Pancreas (tissue), 10 donors: Measurements from ENCODE around the gene GDPD2. TPM values are rescaled to one million over a fixed set of nuclear protein-coding genes. Genes with fewer than 3 reads are reported as not detected.

ENCODE experiments used
- ATAC-seq, 4 donors: fragments of 200-7000 bp; cut with Tn5 transposase; one replicate each; pipeline versions ENCODE4 v1.8.0 to v1.9.1; 2020; ENCODE audit warnings: mild to moderate bottlenecking in 4 of 4, moderate library complexity in 4 of 4
- DNase-seq, 6 donors: peaks; one replicate each; pipeline ENCODE4 v3.0.0-alpha.2; 2020
- FAIRE-seq: peaks from 2 replicates; lab custom pipeline; 2012; peaks lifted over from hg19 to GRCh38; lab: Jason Lieb, UNC
- H3K27ac ChIP-seq, 4 donors: fragments of 200-600 bp; sonication (generic); 1 replicate in 3 of 4; 2 replicates in 1 of 4; pipeline versions ENCODE4 v1.5.0 to v1.8.0; 2020
- H3K27me3 ChIP-seq, 4 donors: fragments of 200-600 bp; one replicate each; pipeline ENCODE4 v1.8.0; 2021
- H3K36me3 ChIP-seq, 3 donors: fragments of 200-600 bp; sonication (generic) in 1 of 3; one replicate each; pipeline versions ENCODE4 v1.5.0 to v1.8.0; 2020 to 2021
- H3K4me1 ChIP-seq, 3 donors: fragments of 200-600 bp; one replicate each; pipeline ENCODE4 v1.8.0; 2021
- H3K4me3 ChIP-seq, 4 donors: fragments of 200-600 bp; sonication (generic) in 2 of 4; one replicate each; pipeline versions ENCODE4 v1.5.0 to v1.8.0; 2020 to 2021
- H3K9me3 ChIP-seq, 4 donors: fragments of 200-600 bp; one replicate each; pipeline ENCODE4 v1.8.0; 2021
- CTCF ChIP-seq, 4 donors: fragments of 200-600 bp; sonication (generic) in 3 of 4; IDR thresholded peaks; one replicate each; pipeline versions ENCODE4 v1.5.0 to v1.8.0; 2021; ENCODE audit warnings: antibody characterized with exemption in 4 of 4
- WGBS, 2 donors: extraction: QIAGEN DNeasy Blood & Tissue Kit; methylation state at CpG; one replicate each; pipeline ENCODE4 v1.1.7; 2013; 5-methylcytosine and 5-hydroxymethylcytosine counted together
- intact Hi-C, 3 donors: fragments of 100-400 bp; cut with DNase I; formaldehyde crosslinking; loops; one replicate each; pipeline versions ENCODE4 v1.11.1 to v1.14.2; 2022
- polyA plus RNA-seq, 2 donors: library from polyadenylated mRNA; stranded (reverse); fragments of 200-250 nt; gene quantifications; one replicate each; pipeline ENCODE4 v1.2.3, GENCODE V29; 2013
- total RNA-seq, 6 donors: library from RNA; stranded (reverse); fragmentation: NEBNext Ultra II Directional in 4 of 6; extraction: Animal tissue kit (Norgen Biotek cat#: 25700) in 4 of 6; gene quantifications; one replicate each; pipeline versions ENCODE4 v1.2.1 to v1.2.4, GENCODE V29; 2021 to 2023
- donor health status: healthy with polysubstance abuse.
- donor health status: DM: no; HTN: no; CAD: no; lungs with moderate emphysema.
- donor health status: DM: no; HTN: no; CAD: no.
- donor health status: control.
- donor health status: control.
- donor health status: Bipolar disorder and iron deficiency.
- donor health status: DM: yes; HTN: yes; CAD: no.
- donor health status: DM: no; HTN: no; CAD: no.
- donor health status: DM: no; HTN: no; CAD: no.
- donor health status: DM: yes; HTN: yes; CAD: no.

Gene GDPD2
- total and polyA plus RNA-seq, 8 donors, result not detected

GRCh38 chrX:70424801-70425200, 1.7 kb downstream of the GDPD2 start:
- Histone ChIP-seq H3K27me3 (peaks cover 0 to 16% (median 0%) of the 10 kb centered on the region in 4 donors), H3K9me3 (no peaks in the 10 kb centered on the region), H3K27ac (no peak overlapping the region), H3K4me3 (no peak overlapping the region), H3K4me1 (no peaks in the 10 kb centered on the region), H3K36me3 (no peaks in the 10 kb centered on the region)
- intact Hi-C loops, result loop anchor here in 1 of 3 donors (10.0 kb wide), 1 partner anchor 240 kb away; no protein-coding TSS in a partner anchor
- FAIRE-seq, result no peak
- DNase-seq, result peak in 1 of 6 donors; percentile 48
- WGBS, 2 donors, result 81 to 89% methylated on average over 10 of the region's 10 CpGs
- TF ChIP-seq CTCF (IDR thresholded peaks at IDR 0.05), result no peak
- ATAC-seq, result no peak

GRCh38 chrX:70426286-70427278, 3.5 kb downstream of the GDPD2 start:
- Histone ChIP-seq H3K27ac (no peak overlapping the region), H3K9me3 (no peaks in the 10 kb centered on the region), H3K27me3 (peaks cover 0 to 11% (median 0%) of the 10 kb centered on the region in 4 donors), H3K4me3 (no peak overlapping the region), H3K4me1 (no peaks in the 10 kb centered on the region), H3K36me3 (no peaks in the 10 kb centered on the region)
- FAIRE-seq, result no peak
- no peak for ATAC-seq
- WGBS, 2 donors, result 74 to 80% methylated on average over 15 of the region's 15 CpGs
- DNase-seq, result no peak
- intact Hi-C loops, result loop anchor here in 1 of 3 donors (10.0 kb wide), 1 partner anchor 238 kb away; no protein-coding TSS in a partner anchor
- TF ChIP-seq CTCF (IDR thresholded peaks at IDR 0.05), result no peak

- intact Hi-C loops, result loop anchor here in 1 of 3 donors (10.0 kb wide), 1 partner anchor 237 kb away; no protein-coding TSS in a partner anchor
- DNase-seq (no peak), ATAC-seq (no peak), FAIRE-seq (no peak)
- no peaks in the 10 kb centered on the region for H3K4me1 ChIP-seq
- H3K27me3 ChIP-seq, result peaks cover 0 to 11% (median 0%) of the 10 kb centered on the region in 4 donors
- no peak overlapping the region for H3K27ac ChIP-seq
- H3K4me3 ChIP-seq, result no peak overlapping the region
- TF ChIP-seq CTCF (IDR thresholded peaks at IDR 0.05), result no peak
- H3K9me3 ChIP-seq, result no peaks in the 10 kb centered on the region
- no peaks in the 10 kb centered on the region for H3K36me3 ChIP-seq
- WGBS, 2 donors, result 56 to 60% methylated on average over 2 of the region's 2 CpGs
These were observed 4.3 kb downstream of the GDPD2 start for GRCh38 chrX:70427365-70427764.

GRCh38 chrX:70429759-70430158, 6.6 kb downstream of the GDPD2 start:
- 80 to 82% methylated on average over 6 of the region's 6 CpGs for WGBS, 2 donors
- Histone ChIP-seq H3K4me3 (no peak overlapping the region), H3K4me1 (no peaks in the 10 kb centered on the region), H3K27me3 (peaks cover 0 to 11% (median 0%) of the 10 kb centered on the region in 4 donors), H3K9me3 (no peaks in the 10 kb centered on the region), H3K27ac (no peak overlapping the region), H3K36me3 (no peaks in the 10 kb centered on the region)
- DNase-seq (no peak), ATAC-seq (no peak), FAIRE-seq (no peak)
- no peak for TF ChIP-seq CTCF (IDR thresholded peaks at IDR 0.05)
- intact Hi-C loops, result loop anchor here in 1 of 3 donors (10.0 kb wide), 1 partner anchor 235 kb away; no protein-coding TSS in a partner anchor
